ENCODE results near the gene AQP12B. TPM values are rescaled to one million over a fixed set of nuclear protein-coding genes. Genes with fewer than 3 reads are reported as not detected.
"Not testable (repeated sequence)": the region's sequence is repeated elsewhere in the genome, so short reads cannot be mapped to it uniquely, and the experiment has no call there.

The AQP12B gene
- total RNA-seq = not detected
- not detected for polyA plus RNA-seq
- not detected for total RNA-seq

GRCh38 chr2:240682431-240683224, at the start of gene AQP12B:
AQP12B (minus strand) TSS chr2:240682885; CDS start chr2:240682837, 48 bp downstream.
- H3K27me3 Mint-ChIP-seq; intact Hi-C loops (cut with micrococcal nuclease); DNase-seq; H3K36me3 Mint-ChIP-seq; CTCF ChIA-PET; H3K9me3 Mint-ChIP-seq; POLR2A ChIA-PET; H3K9me3 ChIP-seq (ENCODE audit: control insufficient read depth in 2 of 3, low read length in 3 of 3); H3K4me3 ChIP-seq (ENCODE audit: low read length); H3K4me1 Mint-ChIP-seq; H3K27ac ChIP-seq (ENCODE audit: low read depth, low read length); H3K36me3 ChIP-seq (ENCODE audit: control insufficient read depth in 2 of 3, insufficient read depth in 3 of 3, low read length in 3 of 3); H3K27me3 ChIP-seq (ENCODE audit: control insufficient read depth in 2 of 2, insufficient read depth in 2 of 2, low read length in 2 of 2); H3K4me1 ChIP-seq (ENCODE audit: control insufficient read depth in 2 of 2, insufficient read depth in 2 of 2, low read length in 2 of 2): not testable (repeated sequence)
- H3K27ac Mint-ChIP-seq = peak within 1 kb of the TSS in 3 of 9 donors; percentile 48 to 77 (median 68)
- peak; percentile 4 for ATAC-seq
- peak within 1 kb of the TSS in 7 of 10 donors; percentile 46 to 76 (median 61) for H3K4me3 Mint-ChIP-seq

DNA sequence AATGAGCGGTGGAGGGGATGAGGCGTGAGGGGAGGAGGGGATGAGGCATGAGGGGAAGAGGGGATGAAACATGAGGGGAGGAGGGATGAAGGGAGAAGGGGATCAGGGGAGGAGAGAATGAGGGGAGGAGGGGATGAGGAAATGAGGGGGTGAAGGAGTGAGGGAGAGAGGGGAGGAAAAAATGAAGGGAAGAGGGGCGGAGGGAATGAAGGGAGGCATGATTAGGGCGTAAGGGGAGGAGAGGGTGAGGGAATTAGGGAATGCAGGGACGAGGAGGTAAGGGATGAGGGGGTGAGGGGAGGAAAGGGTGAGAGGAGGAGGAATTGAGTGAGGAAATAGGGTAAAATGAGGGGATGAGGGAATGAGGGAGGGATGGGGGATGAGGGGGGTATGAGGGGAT, 49.5 kb upstream of the AQP12B start:
- no peaks in the 10 kb centered on the region for H3K36me3 ChIP-seq (ENCODE audit: control insufficient read depth in 2 of 3, insufficient read depth in 3 of 3, low read length in 3 of 3)
- DNase-seq (no peak), ATAC-seq (no peak)
- Mint-ChIP-seq H3K27ac (no peak overlapping the region), H3K4me1 (peaks cover 0 to 2% (median 0%) of the 10 kb centered on the region in 7 donors), H3K36me3 (no peaks in the 10 kb centered on the region), H3K4me3 (no peak overlapping the region), H3K27me3 (peaks cover 0 to 8% (median 0%) of the 10 kb centered on the region in 5 donors), H3K9me3 (no peaks in the 10 kb centered on the region)
- CTCF ChIA-PET = no interaction called here
- H3K9me3 ChIP-seq (ENCODE audit: control insufficient read depth in 2 of 3, low read length in 3 of 3) = no peaks in the 10 kb centered on the region
- no peak overlapping the region for H3K4me3 ChIP-seq (ENCODE audit: low read length)
- H3K27me3 ChIP-seq (ENCODE audit: control insufficient read depth in 2 of 2, insufficient read depth in 2 of 2, low read length in 2 of 2) = no peaks in the 10 kb centered on the region
- H3K4me1 ChIP-seq (ENCODE audit: control insufficient read depth in 2 of 2, insufficient read depth in 2 of 2, low read length in 2 of 2) = no peaks in the 10 kb centered on the region
- H3K27ac ChIP-seq (ENCODE audit: low read depth, low read length) = no peak overlapping the region
- POLR2A ChIA-PET = no interaction called here
- intact Hi-C loops (cut with micrococcal nuclease) = no loop called here

DNA sequence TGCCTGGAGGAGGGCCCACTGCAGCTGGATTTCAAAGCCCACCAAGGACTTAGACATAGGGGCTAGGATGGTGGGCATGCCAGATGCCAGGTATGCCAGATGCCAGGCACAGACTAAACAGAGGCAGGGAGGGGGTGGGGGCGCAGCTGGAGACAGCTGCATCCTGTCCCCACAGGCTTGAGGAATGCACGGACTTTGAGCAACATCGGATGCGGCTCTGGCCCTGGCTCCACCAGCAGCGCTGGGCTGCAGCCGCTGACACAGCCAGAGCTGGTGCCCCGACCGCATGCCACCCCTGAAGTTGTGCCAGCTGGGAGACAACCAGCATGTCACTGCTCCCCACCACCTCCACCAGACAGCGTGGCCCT, 48.5 kb upstream of the AQP12B start:
- Mint-ChIP-seq H3K9me3 (no peaks in the 10 kb centered on the region), H3K27ac (no peak overlapping the region), H3K4me3 (no peak overlapping the region), H3K27me3 (peaks cover 0 to 8% (median 0%) of the 10 kb centered on the region in 5 donors), H3K36me3 (no peaks in the 10 kb centered on the region), H3K4me1 (peaks cover 0 to 2% (median 0%) of the 10 kb centered on the region in 7 donors)
- H3K36me3 ChIP-seq (ENCODE audit: control insufficient read depth in 2 of 3, insufficient read depth in 3 of 3, low read length in 3 of 3) = no peaks in the 10 kb centered on the region
- ChIA-PET POLR2A (no interaction called here), CTCF (no interaction called here)
- no peaks in the 10 kb centered on the region for H3K27me3 ChIP-seq (ENCODE audit: control insufficient read depth in 2 of 2, insufficient read depth in 2 of 2, low read length in 2 of 2)
- H3K9me3 ChIP-seq (ENCODE audit: control insufficient read depth in 2 of 3, low read length in 3 of 3) = no peaks in the 10 kb centered on the region
- H3K4me3 ChIP-seq (ENCODE audit: low read length) = no peak overlapping the region
- ATAC-seq (no peak), DNase-seq (no peak)
- no peaks in the 10 kb centered on the region for H3K4me1 ChIP-seq (ENCODE audit: control insufficient read depth in 2 of 2, insufficient read depth in 2 of 2, low read length in 2 of 2)
- intact Hi-C loops (cut with micrococcal nuclease) = no loop called here
- H3K27ac ChIP-seq (ENCODE audit: low read depth, low read length) = no peak overlapping the region

DNA sequence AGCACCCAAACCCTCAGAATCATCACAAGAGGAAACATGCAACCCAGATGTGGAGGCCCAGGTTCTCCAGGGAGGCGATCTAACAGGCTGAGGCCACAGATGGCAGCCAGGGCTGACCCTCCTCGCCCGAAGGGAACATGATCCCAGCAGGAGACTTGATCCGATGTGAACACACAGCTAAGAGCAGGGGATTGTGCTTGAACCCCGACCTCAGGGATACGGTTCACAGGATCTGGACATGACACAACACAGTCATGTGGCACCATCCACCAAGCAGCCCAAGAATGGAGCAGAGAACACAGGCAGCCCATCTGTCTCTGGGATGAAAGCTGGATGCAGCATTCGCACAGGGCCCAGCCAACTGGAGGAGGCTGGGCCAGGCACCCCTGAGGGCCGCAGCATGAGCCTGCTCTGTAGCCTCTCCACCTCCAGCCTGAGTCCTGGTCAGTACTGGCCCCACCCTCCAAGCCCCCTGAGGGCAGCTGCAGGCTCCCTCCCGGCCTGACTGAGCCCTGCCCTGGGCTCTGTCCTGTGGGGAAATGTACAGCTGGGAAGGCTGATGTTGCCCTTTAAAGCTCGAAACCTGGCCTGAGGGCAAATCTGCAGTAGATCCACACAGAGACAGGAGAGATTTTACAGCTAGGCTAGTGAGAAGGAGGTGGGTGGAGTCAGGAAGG, 48.0 kb upstream of the AQP12B start:
- Histone ChIP-seq H3K4me1 (ENCODE audit: control insufficient read depth in 2 of 2, insufficient read depth in 2 of 2, low read length in 2 of 2) (no peaks in the 10 kb centered on the region), H3K36me3 (ENCODE audit: control insufficient read depth in 2 of 3, insufficient read depth in 3 of 3, low read length in 3 of 3) (no peaks in the 10 kb centered on the region), H3K27ac (ENCODE audit: low read depth, low read length) (no peak overlapping the region), H3K4me3 (ENCODE audit: low read length) (no peak overlapping the region), H3K9me3 (ENCODE audit: control insufficient read depth in 2 of 3, low read length in 3 of 3) (no peaks in the 10 kb centered on the region), H3K27me3 (ENCODE audit: control insufficient read depth in 2 of 2, insufficient read depth in 2 of 2, low read length in 2 of 2) (no peaks in the 10 kb centered on the region)
- DNase-seq = no peak
- no peak for ATAC-seq
- POLR2A ChIA-PET = no interaction called here
- no peak overlapping the region for H3K4me3 Mint-ChIP-seq
- H3K4me1 Mint-ChIP-seq = peaks cover 0 to 2% (median 0%) of the 10 kb centered on the region in 7 donors
- CTCF ChIA-PET = no interaction called here
- no peaks in the 10 kb centered on the region for H3K36me3 Mint-ChIP-seq
- peaks cover 0 to 8% (median 0%) of the 10 kb centered on the region in 5 donors for H3K27me3 Mint-ChIP-seq
- no peaks in the 10 kb centered on the region for H3K9me3 Mint-ChIP-seq
- intact Hi-C loops (cut with micrococcal nuclease) = no loop called here
- H3K27ac Mint-ChIP-seq = no peak overlapping the region

- Histone ChIP-seq H3K36me3 (ENCODE audit: control insufficient read depth in 2 of 3, insufficient read depth in 3 of 3, low read length in 3 of 3) (no peaks in the 10 kb centered on the region), H3K27me3 (ENCODE audit: control insufficient read depth in 2 of 2, insufficient read depth in 2 of 2, low read length in 2 of 2) (no peaks in the 10 kb centered on the region), H3K27ac (ENCODE audit: low read depth, low read length) (no peak overlapping the region), H3K4me1 (ENCODE audit: control insufficient read depth in 2 of 2, insufficient read depth in 2 of 2, low read length in 2 of 2) (no peaks in the 10 kb centered on the region), H3K9me3 (ENCODE audit: control insufficient read depth in 2 of 3, low read length in 3 of 3) (no peaks in the 10 kb centered on the region), H3K4me3 (ENCODE audit: low read length) (no peak overlapping the region)
- H3K9me3 Mint-ChIP-seq = no peaks in the 10 kb centered on the region
- POLR2A ChIA-PET = no interaction called here
- no peaks in the 10 kb centered on the region for H3K36me3 Mint-ChIP-seq
- ATAC-seq = no peak
- no peak overlapping the region for H3K4me3 Mint-ChIP-seq
- intact Hi-C loops (cut with micrococcal nuclease) = no loop called here
- no peaks in the 10 kb centered on the region for H3K4me1 Mint-ChIP-seq
- no peak for DNase-seq
- H3K27ac Mint-ChIP-seq = no peak overlapping the region
- peaks cover 0 to 8% (median 0%) of the 10 kb centered on the region in 5 donors for H3K27me3 Mint-ChIP-seq
- CTCF ChIA-PET = no interaction called here
Observed at GRCh38 chr2:240728827-240729226, 46.1 kb upstream of the AQP12B start.

DNA sequence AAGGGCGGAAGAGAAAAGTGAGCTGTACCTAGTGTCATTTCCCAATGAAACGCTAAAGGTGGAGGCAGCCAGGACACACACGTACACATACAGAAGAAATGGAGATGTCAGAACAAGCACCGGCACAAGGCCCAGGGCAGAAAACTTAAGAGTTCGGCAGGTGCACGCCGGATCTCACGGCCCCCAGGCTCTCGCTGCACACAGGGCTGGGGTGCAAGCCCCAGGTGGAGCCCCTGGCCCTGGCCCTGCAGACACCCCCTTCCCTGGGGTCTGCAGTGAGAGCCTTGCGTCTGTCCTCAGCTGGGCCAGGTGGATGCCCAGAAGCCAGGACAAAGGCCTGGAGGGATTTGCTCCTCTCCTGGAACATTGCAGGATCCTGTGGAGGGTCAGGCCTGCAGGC, 45.7 kb upstream of the AQP12B start:
- no peaks in the 10 kb centered on the region for H3K9me3 ChIP-seq (ENCODE audit: control insufficient read depth in 2 of 3, low read length in 3 of 3)
- no peaks in the 10 kb centered on the region for H3K4me1 ChIP-seq (ENCODE audit: control insufficient read depth in 2 of 2, insufficient read depth in 2 of 2, low read length in 2 of 2)
- H3K27ac Mint-ChIP-seq = no peak overlapping the region
- no peaks in the 10 kb centered on the region for H3K36me3 ChIP-seq (ENCODE audit: control insufficient read depth in 2 of 3, insufficient read depth in 3 of 3, low read length in 3 of 3)
- no peak for ATAC-seq
- CTCF ChIA-PET = no interaction called here
- H3K27me3 Mint-ChIP-seq = peaks cover 0 to 8% (median 0%) of the 10 kb centered on the region in 5 donors
- POLR2A ChIA-PET = no interaction called here
- no peaks in the 10 kb centered on the region for H3K9me3 Mint-ChIP-seq
- no peak overlapping the region for H3K4me3 ChIP-seq (ENCODE audit: low read length)
- H3K4me3 Mint-ChIP-seq = no peak overlapping the region
- no peaks in the 10 kb centered on the region for H3K4me1 Mint-ChIP-seq
- DNase-seq = no peak
- H3K27me3 ChIP-seq (ENCODE audit: control insufficient read depth in 2 of 2, insufficient read depth in 2 of 2, low read length in 2 of 2) = no peaks in the 10 kb centered on the region
- intact Hi-C loops (cut with micrococcal nuclease) = no loop called here
- H3K27ac ChIP-seq (ENCODE audit: low read depth, low read length) = no peak overlapping the region
- no peaks in the 10 kb centered on the region for H3K36me3 Mint-ChIP-seq

- no peak overlapping the region for H3K4me3 ChIP-seq (ENCODE audit: low read length)
- POLR2A ChIA-PET = no interaction called here
- no peak overlapping the region for H3K27ac Mint-ChIP-seq
- no peaks in the 10 kb centered on the region for H3K9me3 ChIP-seq (ENCODE audit: control insufficient read depth in 2 of 3, low read length in 3 of 3)
- H3K36me3 Mint-ChIP-seq = no peaks in the 10 kb centered on the region
- H3K4me1 ChIP-seq (ENCODE audit: control insufficient read depth in 2 of 2, insufficient read depth in 2 of 2, low read length in 2 of 2) = no peaks in the 10 kb centered on the region
- no peaks in the 10 kb centered on the region for H3K27me3 ChIP-seq (ENCODE audit: control insufficient read depth in 2 of 2, insufficient read depth in 2 of 2, low read length in 2 of 2)
- H3K27ac ChIP-seq (ENCODE audit: low read depth, low read length) = no peak overlapping the region
- H3K9me3 Mint-ChIP-seq = no peaks in the 10 kb centered on the region
- intact Hi-C loops (cut with micrococcal nuclease) = no loop called here
- no peak for DNase-seq
- no peaks in the 10 kb centered on the region for H3K4me1 Mint-ChIP-seq
- ATAC-seq = no peak
- H3K27me3 Mint-ChIP-seq = peaks cover 0 to 8% (median 0%) of the 10 kb centered on the region in 5 donors
- no peaks in the 10 kb centered on the region for H3K36me3 ChIP-seq (ENCODE audit: control insufficient read depth in 2 of 3, insufficient read depth in 3 of 3, low read length in 3 of 3)
- CTCF ChIA-PET = no interaction called here
- peak overlapping the region in 1 of 10 donors; percentile 68 for H3K4me3 Mint-ChIP-seq
Observed at GRCh38 chr2:240727913-240728312, 45.2 kb upstream of the AQP12B start.

Measured in naive thymus-derived CD4-positive, alpha-beta T cell (primary cell).